ENCODE results near the gene RAD51B. TPM values are rescaled to one million over a fixed set of nuclear protein-coding genes. Genes with fewer than 3 reads are reported as not detected.

The RAD51B gene
- total RNA-seq, 2 experiments from 2014 or later, result 27.4 to 31.6 TPM

GRCh38 chr14:68554231-68554630 lies 734.7 kb downstream of the RAD51B start:
- DNase-seq, result no peak
- Mint-ChIP-seq H3K4me3 (no peak overlapping the region), H3K27me3 (no peaks in the 10 kb centered on the region), H3K9me3 (no peaks in the 10 kb centered on the region), H3K4me1 (peaks cover 6% of the 10 kb centered on the region), H3K27ac (no peak overlapping the region), H3K36me3 (no peaks in the 10 kb centered on the region)

GRCh38 chr14:68556253-68556652 lies 736.7 kb downstream of the RAD51B start:
- Mint-ChIP-seq H3K9me3 (no peaks in the 10 kb centered on the region), H3K4me3 (no peak overlapping the region), H3K36me3 (no peaks in the 10 kb centered on the region), H3K27me3 (no peaks in the 10 kb centered on the region), H3K4me1 (peaks cover 6% of the 10 kb centered on the region), H3K27ac (no peak overlapping the region)
- DNase-seq, result no peak

- Mint-ChIP-seq H3K27me3 (no peaks in the 10 kb centered on the region), H3K4me3 (no peak overlapping the region), H3K4me1 (peaks cover 15% of the 10 kb centered on the region), H3K27ac (no peak overlapping the region), H3K36me3 (no peaks in the 10 kb centered on the region), H3K9me3 (no peaks in the 10 kb centered on the region)
- no peak for DNase-seq
Observed at GRCh38 chr14:68557648-68558047, 738.1 kb downstream of the RAD51B start.

- Mint-ChIP-seq H3K9me3 (no peaks in the 10 kb centered on the region), H3K27ac (no peak overlapping the region), H3K27me3 (no peaks in the 10 kb centered on the region), H3K36me3 (no peaks in the 10 kb centered on the region), H3K4me1 (peaks cover 19% of the 10 kb centered on the region), H3K4me3 (no peak overlapping the region)
- DNase-seq, result no peak
Observed at GRCh38 chr14:68558096-68558495, 738.5 kb downstream of the RAD51B start.

- H3K4me3 Mint-ChIP-seq, result no peak overlapping the region
- H3K9me3 Mint-ChIP-seq, result no peaks in the 10 kb centered on the region
- peaks cover 29% of the 10 kb centered on the region for H3K4me1 Mint-ChIP-seq
- no peak for DNase-seq
- no peaks in the 10 kb centered on the region for H3K36me3 Mint-ChIP-seq
- H3K27me3 Mint-ChIP-seq, result no peaks in the 10 kb centered on the region
- H3K27ac Mint-ChIP-seq, result no peak overlapping the region
Observed at GRCh38 chr14:68559949-68560348, 740.4 kb downstream of the RAD51B start.

- no peaks in the 10 kb centered on the region for H3K36me3 Mint-ChIP-seq
- DNase-seq, result no peak
- H3K27ac Mint-ChIP-seq, result no peak overlapping the region
- H3K9me3 Mint-ChIP-seq, result no peaks in the 10 kb centered on the region
- peaks cover 31% of the 10 kb centered on the region for H3K4me1 Mint-ChIP-seq
- no peak overlapping the region for H3K4me3 Mint-ChIP-seq
- H3K27me3 Mint-ChIP-seq, result no peaks in the 10 kb centered on the region
Observed at GRCh38 chr14:68561531-68562007, 742.0 kb downstream of the RAD51B start.

- H3K4me3 Mint-ChIP-seq, result no peak overlapping the region
- DNase-seq, result no peak
- no peaks in the 10 kb centered on the region for H3K9me3 Mint-ChIP-seq
- no peaks in the 10 kb centered on the region for H3K36me3 Mint-ChIP-seq
- H3K27me3 Mint-ChIP-seq, result no peaks in the 10 kb centered on the region
- peaks cover 31% of the 10 kb centered on the region for H3K4me1 Mint-ChIP-seq
- no peak overlapping the region for H3K27ac Mint-ChIP-seq
Observed at GRCh38 chr14:68562911-68563250, 743.3 kb downstream of the RAD51B start.

- Mint-ChIP-seq H3K27ac (no peak overlapping the region), H3K9me3 (no peaks in the 10 kb centered on the region), H3K4me1 (peaks cover 31% of the 10 kb centered on the region), H3K27me3 (no peaks in the 10 kb centered on the region), H3K36me3 (no peaks in the 10 kb centered on the region), H3K4me3 (no peak overlapping the region)
- DNase-seq, result no peak
Observed at GRCh38 chr14:68563251-68564131, 743.9 kb downstream of the RAD51B start.

- peaks cover 2% of the 10 kb centered on the region for H3K36me3 Mint-ChIP-seq
Observed at GRCh38 chr14:68564191-68564825, 744.7 kb downstream of the RAD51B start.

GRCh38 chr14:68564826-68565759 lies 745.5 kb downstream of the RAD51B start:
- Mint-ChIP-seq H3K9me3 (no peaks in the 10 kb centered on the region), H3K27me3 (no peaks in the 10 kb centered on the region), H3K4me1 (peaks cover 31% of the 10 kb centered on the region), H3K36me3 (peaks cover 2% of the 10 kb centered on the region), H3K4me3 (no peak overlapping the region), H3K27ac (no peak overlapping the region)
- no peak for DNase-seq

More at GRCh38 chr14:68564191-68564825, 744.7 kb downstream of the RAD51B start:
- Mint-ChIP-seq H3K9me3 (no peaks in the 10 kb centered on the region), H3K27me3 (no peaks in the 10 kb centered on the region), H3K4me3 (no peak overlapping the region), H3K27ac (no peak overlapping the region), H3K4me1 (peaks cover 31% of the 10 kb centered on the region)
- DNase-seq, result no peak

GRCh38 chr14:68566075-68566474 lies 746.5 kb downstream of the RAD51B start:
- no peaks in the 10 kb centered on the region for H3K27me3 Mint-ChIP-seq
- no peaks in the 10 kb centered on the region for H3K9me3 Mint-ChIP-seq
- no peak overlapping the region for H3K27ac Mint-ChIP-seq
- H3K4me3 Mint-ChIP-seq, result no peak overlapping the region
- no peak for DNase-seq
- peaks cover 31% of the 10 kb centered on the region for H3K4me1 Mint-ChIP-seq
- H3K36me3 Mint-ChIP-seq, result peaks cover 2% of the 10 kb centered on the region

- Mint-ChIP-seq H3K4me3 (no peak overlapping the region), H3K27ac (no peak overlapping the region), H3K9me3 (no peaks in the 10 kb centered on the region), H3K4me1 (peaks cover 11% of the 10 kb centered on the region), H3K27me3 (no peaks in the 10 kb centered on the region), H3K36me3 (peaks cover 2% of the 10 kb centered on the region)
- no peak for DNase-seq
Observed at GRCh38 chr14:68568907-68569897, 749.6 kb downstream of the RAD51B start.

- Mint-ChIP-seq H3K36me3 (peaks cover 2% of the 10 kb centered on the region), H3K27me3 (no peaks in the 10 kb centered on the region), H3K4me1 (peaks cover 4% of the 10 kb centered on the region), H3K27ac (no peak overlapping the region), H3K4me3 (no peak overlapping the region), H3K9me3 (no peaks in the 10 kb centered on the region)
- no peak for DNase-seq
Observed at GRCh38 chr14:68569970-68570409, 750.4 kb downstream of the RAD51B start.

- Mint-ChIP-seq H3K27ac (no peak overlapping the region), H3K27me3 (no peaks in the 10 kb centered on the region), H3K4me1 (no peaks in the 10 kb centered on the region), H3K4me3 (no peak overlapping the region), H3K36me3 (peaks cover 2% of the 10 kb centered on the region), H3K9me3 (no peaks in the 10 kb centered on the region)
- no peak for DNase-seq
Observed at GRCh38 chr14:68571114-68571591, 751.6 kb downstream of the RAD51B start.
